Stimulated activated CD8-positive, alpha-beta memory T cell treated with anti-CD3 and anti-CD28 coated beads, Interleukin-4, amount 100 ng/mL, for 1 hour (primary cell): Measurements from ENCODE around the gene SERPINE2.

Experiments used
- DNase-seq, 2 donors: peaks; one replicate each; pipeline ENCODE4 v3.0.0-alpha.2; 2020; ENCODE audit warnings: low read depth in 2 of 2, low spot score in 1 of 2

The SERPINE2 gene

GRCh38 chr2:224039080-224039769 lies at the start of gene SERPINE2:
TSS of gene SERPINE2 (minus strand) at chr2:224039286. CDS start at chr2:224001900, 37,386 bp downstream.
- DNase-seq = no peak

GRCh38 chr2:224086226-224086914 lies 47.3 kb upstream of the SERPINE2 start:
- DNase-seq = no peak

DNA sequence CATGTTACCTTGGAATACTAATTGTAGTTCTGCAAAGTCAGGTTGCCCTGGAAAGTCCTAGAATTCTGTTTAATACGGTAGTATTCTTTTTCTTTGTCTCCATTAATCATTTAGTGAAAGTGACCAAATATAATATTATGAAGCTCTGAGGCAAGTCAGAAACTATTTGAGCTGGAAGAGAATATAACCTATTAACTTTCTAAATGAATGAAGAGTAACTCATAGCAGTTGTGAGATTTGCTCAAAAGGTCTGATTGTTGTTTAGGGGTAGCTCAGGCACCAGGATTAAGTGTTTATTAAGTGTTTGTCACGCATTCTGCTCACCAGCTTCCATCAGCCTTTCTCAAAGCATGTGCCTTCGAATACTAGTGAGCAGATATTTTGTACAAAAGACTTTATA lies 46.7 kb upstream of the SERPINE2 start:
- DNase-seq = no peak

DNA sequence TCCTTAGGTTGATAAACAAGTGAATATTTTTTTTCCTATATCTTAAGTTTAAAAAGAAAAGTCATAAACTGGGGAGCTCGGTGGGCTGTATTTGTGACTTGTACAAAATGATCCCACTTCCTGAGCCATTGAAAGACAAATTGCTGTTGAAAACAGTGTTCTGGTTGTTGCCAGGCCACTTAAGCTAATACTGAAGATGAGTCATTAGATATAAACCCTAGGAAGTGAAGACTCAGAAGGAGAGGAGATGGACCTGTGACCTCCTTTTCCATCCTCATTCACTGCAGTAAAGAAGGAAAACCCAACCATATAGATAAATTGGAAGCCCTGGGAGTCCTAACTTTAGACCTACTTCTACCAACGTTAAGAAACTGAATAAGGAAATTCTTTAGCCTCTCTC lies 46.2 kb upstream of the SERPINE2 start:
- DNase-seq = no peak

DNA sequence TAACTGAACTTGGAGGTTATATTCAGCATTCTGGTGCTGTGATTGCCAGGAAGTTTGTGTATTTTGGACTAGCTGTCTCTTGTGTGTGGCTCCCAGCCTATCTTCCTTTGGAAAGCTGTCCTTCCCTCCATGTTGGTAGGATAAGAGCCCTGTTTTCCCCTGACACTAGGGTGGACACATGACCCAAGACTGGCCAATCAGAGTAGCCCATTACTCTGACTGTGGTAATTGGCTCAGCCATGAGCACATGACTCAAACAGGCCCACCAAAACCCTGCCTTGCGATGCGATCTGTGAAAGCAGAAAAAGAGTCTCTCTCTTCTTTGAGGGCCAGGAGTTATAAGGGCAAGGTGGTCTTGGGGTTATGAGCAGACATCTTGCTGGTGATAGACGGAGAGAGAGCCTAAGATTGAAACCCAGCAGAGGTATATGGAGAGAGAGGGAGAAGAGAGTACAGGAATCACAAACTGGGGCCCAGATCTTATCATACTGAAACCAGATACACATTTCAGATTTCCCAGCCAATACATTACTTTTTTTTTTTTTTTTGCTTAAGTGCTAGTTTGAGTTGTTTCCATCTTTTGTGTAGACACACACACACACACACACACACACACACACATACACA lies 45.3 kb upstream of the SERPINE2 start:
- DNase-seq = no peak

DNA sequence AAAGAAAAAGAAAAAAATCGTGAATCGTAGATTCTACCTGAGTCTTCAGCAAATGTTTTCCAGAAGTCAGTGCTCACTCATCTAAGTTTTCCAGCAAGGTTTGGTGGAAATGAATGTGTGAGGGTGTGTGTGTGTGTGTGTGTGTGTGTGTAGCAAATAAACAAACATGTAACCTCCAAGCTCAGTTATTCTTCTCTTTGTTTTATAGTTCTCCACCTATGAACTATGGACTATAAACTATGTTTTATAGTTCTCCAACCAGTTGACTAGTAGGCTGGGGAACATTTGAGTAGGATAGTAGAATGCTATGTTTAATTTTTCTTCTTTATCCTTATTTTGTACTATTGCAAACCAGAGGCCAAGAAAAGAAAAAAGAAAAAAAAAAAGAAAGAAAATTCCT lies 44.6 kb upstream of the SERPINE2 start:
- DNase-seq = no peak

- DNase-seq = no peak
Measured at GRCh38 chr2:224078656-224079055, 39.6 kb upstream of the SERPINE2 start.

DNA sequence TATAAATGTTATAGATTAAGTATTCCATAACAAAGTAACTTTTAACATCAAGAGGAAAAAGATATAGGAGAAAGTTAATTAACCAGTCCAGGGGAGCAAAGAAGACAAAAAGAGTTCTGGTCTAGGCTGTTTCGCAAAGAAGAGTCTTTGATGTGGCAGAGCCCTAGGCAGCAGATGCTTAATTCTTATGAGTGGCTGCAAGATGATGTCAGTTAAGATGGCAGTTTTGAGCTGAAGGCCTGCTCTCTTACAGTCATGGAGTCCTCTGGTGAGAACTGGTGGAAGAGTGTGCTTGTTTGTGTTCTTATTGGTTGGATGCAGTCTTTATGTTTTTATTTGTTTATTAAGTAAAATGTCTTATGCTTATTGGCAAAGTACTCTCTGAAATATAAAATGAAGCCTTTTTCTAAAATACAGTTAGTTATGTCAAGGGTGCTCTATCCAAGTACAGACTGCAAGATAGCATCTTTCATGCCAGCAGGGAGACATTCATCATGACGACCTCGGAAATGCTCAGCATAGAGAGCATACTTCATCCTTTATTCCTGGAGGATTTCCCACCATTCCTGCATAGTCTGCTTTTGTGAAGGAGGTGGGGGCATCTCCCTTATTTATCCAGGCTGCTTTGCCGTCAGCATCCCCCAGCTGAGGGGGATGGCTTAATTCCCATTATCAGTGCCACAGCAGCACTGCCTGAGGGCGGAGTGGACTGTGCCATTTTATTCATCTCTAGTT lies 38.9 kb upstream of the SERPINE2 start:
- no peak for DNase-seq

DNA sequence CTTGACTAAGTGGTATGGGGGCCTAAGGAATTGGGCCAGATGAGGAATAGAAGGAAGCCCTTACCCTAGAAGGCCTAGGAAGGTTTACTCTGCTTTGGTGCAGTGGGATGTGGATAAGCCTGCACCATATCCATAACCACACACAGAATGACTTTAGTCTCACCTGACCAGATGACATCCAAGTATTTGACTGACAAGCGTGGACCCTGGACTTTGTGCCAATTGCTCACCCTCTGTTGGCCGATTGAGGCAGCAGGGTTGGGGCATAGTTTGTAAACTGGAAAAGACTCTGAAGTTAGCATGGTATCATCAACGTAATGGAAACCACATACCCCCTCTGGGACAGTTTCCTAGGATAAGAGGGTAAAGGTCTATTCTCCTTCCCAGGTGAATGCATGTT lies 36.5 kb upstream of the SERPINE2 start:
- DNase-seq = no peak

DNA sequence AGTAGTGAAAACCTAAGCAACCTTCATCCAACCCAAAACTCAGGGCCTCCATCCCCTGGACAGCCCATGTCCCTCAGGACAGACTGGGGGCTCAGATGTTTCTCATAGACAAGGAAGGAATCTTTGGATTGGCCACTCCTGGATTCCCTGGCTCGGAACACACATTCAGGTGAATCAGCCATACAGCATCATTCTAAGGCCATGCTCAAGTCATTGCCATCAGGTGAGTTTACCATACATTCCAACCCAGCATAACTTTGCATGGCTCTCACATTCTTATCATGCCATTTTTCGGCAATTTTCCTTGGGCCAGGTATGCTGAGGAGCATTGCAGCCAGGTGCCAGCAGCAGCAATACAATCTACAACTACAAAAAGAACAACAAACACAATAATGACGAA lies 34.6 kb upstream of the SERPINE2 start:
- no peak for DNase-seq

DNA sequence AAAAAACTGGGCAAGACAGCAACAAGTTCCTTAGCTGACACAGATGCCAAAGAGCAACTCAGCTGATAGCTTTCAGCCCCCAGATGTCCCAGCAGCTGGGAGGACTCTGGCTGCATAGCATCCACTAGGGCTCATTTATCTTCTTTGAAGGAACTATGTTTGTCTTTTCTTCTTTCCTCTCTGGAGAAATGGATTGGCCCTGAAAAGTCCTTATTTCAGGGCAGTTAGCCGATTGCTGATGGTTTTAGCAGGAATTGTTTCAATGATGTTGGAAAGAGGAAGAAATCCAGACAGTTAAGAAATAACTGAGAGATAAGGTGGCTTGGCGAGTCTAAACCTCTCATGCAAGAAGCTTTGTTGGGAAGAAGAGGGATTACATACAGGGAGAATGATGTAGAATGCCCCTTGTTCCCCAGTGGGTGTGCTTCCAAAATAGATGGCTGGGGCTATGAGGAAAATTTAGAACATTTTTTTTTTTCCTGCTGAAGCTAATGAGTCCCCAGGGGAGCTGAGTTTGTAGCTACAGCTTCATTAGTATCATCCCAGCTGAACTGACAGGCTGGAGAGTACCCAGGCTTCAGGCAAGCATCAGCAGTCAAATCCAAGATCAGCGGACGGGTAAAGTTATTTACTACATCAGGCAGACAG lies 33.6 kb upstream of the SERPINE2 start:
- DNase-seq = no peak

- no peak for DNase-seq
Measured at GRCh38 chr2:224069172-224069571, 30.1 kb upstream of the SERPINE2 start.

GRCh38 chr2:224063298-224063648 lies 24.2 kb upstream of the SERPINE2 start:
- no peak for DNase-seq

GRCh38 chr2:224062481-224063297 lies 23.6 kb upstream of the SERPINE2 start:
- no peak for DNase-seq

DNA sequence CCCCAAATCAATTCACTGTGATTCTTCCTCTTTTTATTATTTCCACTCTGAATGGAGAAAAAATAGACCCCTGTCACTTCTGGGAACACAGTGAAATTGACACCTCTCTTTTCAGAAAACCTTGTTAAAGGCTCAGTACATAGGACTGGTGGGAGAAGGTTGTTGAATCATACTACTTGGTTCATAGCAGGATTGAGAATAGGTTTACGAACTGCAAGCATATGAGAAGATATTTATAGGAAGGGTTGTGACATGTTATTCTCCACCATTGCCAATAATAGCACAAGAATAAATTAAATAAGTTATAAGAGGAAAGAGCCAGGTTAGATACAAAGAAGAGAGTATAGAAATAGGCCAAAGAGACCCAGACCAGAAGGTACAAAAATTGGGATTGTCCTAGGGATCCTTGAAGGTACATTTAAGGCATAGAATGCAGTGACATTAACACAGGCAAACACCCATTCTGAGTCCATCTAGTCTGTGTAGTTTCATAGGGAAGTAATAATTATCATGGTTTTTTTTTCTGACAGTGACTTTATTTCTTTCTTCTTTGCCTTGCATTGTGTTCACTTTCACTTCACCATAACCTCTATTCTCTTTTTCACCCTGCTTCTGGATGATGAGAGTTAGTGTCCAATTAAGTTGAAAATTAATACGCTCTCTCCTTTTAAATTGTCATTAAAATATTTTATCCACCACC lies 21.8 kb upstream of the SERPINE2 start:
- no peak for DNase-seq

DNA sequence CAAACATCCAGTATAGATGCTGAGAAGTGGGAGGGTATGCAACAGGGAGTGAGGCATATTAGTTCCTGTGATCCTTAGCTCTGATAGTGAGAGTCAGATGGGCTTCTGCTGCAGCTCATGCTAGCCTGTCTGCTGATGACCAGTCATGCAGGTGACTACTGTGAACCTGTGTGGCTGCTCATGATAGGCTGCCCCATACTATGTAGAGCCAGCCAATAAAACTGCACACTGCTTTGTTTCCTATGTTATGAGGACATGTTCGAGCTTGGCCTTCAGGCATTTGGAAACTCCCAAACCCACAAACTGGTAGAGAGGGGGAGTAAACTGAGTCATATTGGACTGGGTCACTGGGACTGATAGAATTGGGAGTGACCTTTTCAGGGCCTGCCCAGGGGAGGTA lies 20.1 kb upstream of the SERPINE2 start:
- no peak for DNase-seq

GRCh38 chr2:224058048-224058775 lies 19.1 kb upstream of the SERPINE2 start:
- no peak for DNase-seq

DNA sequence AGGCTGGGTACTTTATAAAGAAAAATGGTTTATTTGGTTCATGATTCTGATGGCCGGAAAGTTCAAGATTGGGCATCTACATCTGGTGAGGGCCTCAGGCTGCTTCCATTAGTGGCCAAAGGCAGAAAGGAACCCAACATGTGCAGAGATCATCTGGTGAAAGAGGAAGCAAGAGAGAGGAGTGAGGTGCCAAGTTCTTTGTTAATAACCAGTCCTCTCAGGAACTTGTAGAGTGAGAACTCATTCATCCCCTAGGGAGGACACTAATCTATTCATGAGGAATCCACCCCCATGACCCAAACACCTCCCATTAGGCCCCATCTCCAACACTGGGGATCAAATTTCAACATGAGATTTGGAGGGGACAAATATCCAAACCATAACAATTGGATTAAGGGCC lies 17.8 kb upstream of the SERPINE2 start:
- no peak for DNase-seq

DNA sequence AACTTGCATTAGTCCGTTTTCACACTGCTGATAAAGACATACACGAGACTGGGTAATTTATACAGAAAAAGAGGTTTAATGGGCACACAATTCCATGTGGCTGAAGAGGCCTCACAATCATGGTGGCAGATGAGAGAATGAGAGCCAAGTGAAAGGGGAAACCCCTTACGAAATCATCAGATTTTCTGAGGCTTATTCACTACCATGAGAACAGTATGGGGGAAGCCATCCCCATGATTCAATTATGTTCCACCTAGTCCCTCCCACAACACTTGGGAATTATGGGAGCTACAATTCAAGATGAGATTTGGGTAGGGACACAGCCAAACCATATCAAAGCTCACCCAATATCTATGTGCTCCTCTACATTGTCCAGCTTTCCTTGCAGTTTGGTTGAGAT lies 16.0 kb upstream of the SERPINE2 start:
- no peak for DNase-seq
